ENCODE data around the gene NOX1. TPM values are rescaled to one million over a fixed set of nuclear protein-coding genes. Genes with fewer than 3 reads are reported as not detected.

NOX1 gene
- not detected in 3 replicates for polyA plus RNA-seq
- not detected for polyA plus RNA-seq (2011; ENCODE audit: low read depth)
- not detected in 2 replicates for polyA plus RNA-seq (2011; cell fraction: cytosol; rRNA removed)
- not detected in 2 replicates for polyA plus RNA-seq (2011; cell fraction: nucleus; rRNA removed)
- 0.10 TPM in 1 of 2 replicates, not detected in the other for polyA plus RNA-seq (2012; ENCODE audit: low replicate concordance)
- not detected in 3 replicates for polyA minus RNA-seq
- not detected for polyA minus RNA-seq (2011; cell fraction: cytosol; rRNA and poly(A)+ RNA removed)
- polyA minus RNA-seq (2011; cell fraction: nucleus; rRNA and poly(A)+ RNA removed): not detected in 2 replicates

DNA sequence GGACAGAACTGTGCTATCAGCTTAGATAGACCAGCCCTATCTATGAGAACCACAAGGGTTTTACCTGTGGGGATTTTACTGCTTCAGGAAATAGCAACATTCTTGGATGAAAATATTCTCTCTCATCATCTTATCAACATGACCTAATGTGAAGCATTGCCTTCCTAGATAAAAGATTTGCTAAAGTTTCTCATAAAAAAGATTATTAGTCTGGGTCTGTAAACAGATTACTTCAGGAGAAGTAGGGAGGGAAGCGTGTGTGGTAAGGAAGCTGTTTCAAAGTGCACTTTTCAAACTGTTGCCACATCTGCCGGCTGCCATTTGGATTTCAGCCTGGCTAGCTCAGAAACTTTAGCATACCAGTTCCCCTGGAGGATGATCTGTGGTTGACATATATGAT, at the start of gene NOX1:
Gene NOX1 (minus strand): TSS at position 35 of the 400 bp plus-strand sequence. CDS start 220 bp downstream, outside the sequence.
- no peaks in the 10 kb centered on the region for H3K79me2 ChIP-seq (ENCODE audit: control insufficient read depth, insufficient read depth, low read length)
- no peak within 1 kb of the TSS for H3K27ac ChIP-seq (ENCODE audit: control insufficient read depth, insufficient read depth, low read length)
- FAIRE-seq (no peak), DNase-seq (ENCODE audit: low read depth, low spot score) (no peak)
- H3K4me3 ChIP-seq (ENCODE audit: control insufficient read depth in 2 of 3, extremely low read depth in 1 of 3, insufficient read depth in 2 of 3, low read depth in 1 of 3, low read length in 3 of 3): no peak within 1 kb of the TSS
- no peaks in the 10 kb centered on the region for H3K4me1 ChIP-seq (ENCODE audit: control insufficient read depth, extremely low read depth, insufficient read depth, low read length)
- H4K20me1 ChIP-seq (ENCODE audit: control insufficient read depth, extremely low read depth, insufficient read depth, low read length): no peaks in the 10 kb centered on the region
- H3K9me1 ChIP-seq (ENCODE audit: control insufficient read depth, extremely low read depth, insufficient read depth, low read length): no peaks in the 10 kb centered on the region
- no peak within 1 kb of the TSS for H3K4me2 ChIP-seq (ENCODE audit: control insufficient read depth, extremely low read depth, insufficient read depth, low read depth, low read length)
- H3K9me3 ChIP-seq (ENCODE audit: control insufficient read depth, low read depth, low read length): no peaks in the 10 kb centered on the region
- no peaks in the 10 kb centered on the region for H3K36me3 ChIP-seq (ENCODE audit: control insufficient read depth in 2 of 2, extremely low read depth in 1 of 2, insufficient read depth in 2 of 2, low read length in 2 of 2)
- no peak within 1 kb of the TSS for H2AFZ ChIP-seq (ENCODE audit: control insufficient read depth, low read length)
- H3K27me3 ChIP-seq (ENCODE audit: control insufficient read depth, extremely low read depth, insufficient read depth, low read length): no peaks in the 10 kb centered on the region
- H3K9ac ChIP-seq (ENCODE audit: control insufficient read depth, extremely low read depth, insufficient read depth, low read length): no peak within 1 kb of the TSS
- dilution Hi-C loops (cut with MboI; ENCODE audit: extremely low pct_ligation_motif_present, low sequenced_read_pairs): no loop called here
- no peak for TF ChIP-seq EZH2 (IDR thresholded peaks at IDR 0.05; ENCODE audit: low read length)
- TF ChIP-seq, protein P1, sequence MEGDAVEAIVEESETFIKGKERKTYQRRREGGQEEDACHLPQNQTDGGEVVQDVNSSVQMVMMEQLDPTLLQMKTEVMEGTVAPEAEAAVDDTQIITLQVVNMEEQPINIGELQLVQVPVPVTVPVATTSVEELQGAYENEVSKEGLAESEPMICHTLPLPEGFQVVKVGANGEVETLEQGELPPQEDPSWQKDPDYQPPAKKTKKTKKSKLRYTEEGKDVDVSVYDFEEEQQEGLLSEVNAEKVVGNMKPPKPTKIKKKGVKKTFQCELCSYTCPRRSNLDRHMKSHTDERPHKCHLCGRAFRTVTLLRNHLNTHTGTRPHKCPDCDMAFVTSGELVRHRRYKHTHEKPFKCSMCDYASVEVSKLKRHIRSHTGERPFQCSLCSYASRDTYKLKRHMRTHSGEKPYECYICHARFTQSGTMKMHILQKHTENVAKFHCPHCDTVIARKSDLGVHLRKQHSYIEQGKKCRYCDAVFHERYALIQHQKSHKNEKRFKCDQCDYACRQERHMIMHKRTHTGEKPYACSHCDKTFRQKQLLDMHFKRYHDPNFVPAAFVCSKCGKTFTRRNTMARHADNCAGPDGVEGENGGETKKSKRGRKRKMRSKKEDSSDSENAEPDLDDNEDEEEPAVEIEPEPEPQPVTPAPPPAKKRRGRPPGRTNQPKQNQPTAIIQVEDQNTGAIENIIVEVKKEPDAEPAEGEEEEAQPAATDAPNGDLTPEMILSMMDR (optimal IDR thresholded peaks at IDR 0.05 in 1 of 3, IDR thresholded peaks at IDR 0.05 in 1 of 3, conservative IDR thresholded peaks at IDR 0.05 in 1 of 3; ENCODE audit: extremely low read depth in 1 of 3, insufficient read depth in 2 of 3, low read length in 3 of 3): no peak

DNA sequence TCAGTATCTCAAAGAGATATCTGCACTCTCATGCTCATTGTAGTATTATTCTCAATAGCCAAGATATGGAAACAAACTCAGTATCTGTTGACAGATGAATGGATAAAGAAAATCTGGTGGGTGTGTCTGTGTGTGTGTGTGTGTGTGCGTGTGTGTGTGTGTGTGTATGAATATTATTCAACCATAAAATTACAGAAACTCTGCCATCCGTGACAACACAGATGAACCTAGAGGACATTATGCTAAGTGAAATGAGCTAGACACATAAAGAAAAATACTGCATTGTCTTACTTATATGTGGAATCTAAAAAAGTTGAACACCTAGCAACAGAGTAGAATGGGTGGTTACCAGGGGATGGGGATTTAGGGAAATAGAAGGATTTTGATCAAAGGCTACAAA, 41.4 kb upstream of the NOX1 start:
- dilution Hi-C loops (cut with MboI; ENCODE audit: extremely low pct_ligation_motif_present, low sequenced_read_pairs): no loop called here
- Histone ChIP-seq H4K20me1 (ENCODE audit: control insufficient read depth, extremely low read depth, insufficient read depth, low read length) (no peaks in the 10 kb centered on the region), H3K9ac (ENCODE audit: control insufficient read depth, extremely low read depth, insufficient read depth, low read length) (no peak overlapping the region), H3K9me1 (ENCODE audit: control insufficient read depth, extremely low read depth, insufficient read depth, low read length) (no peaks in the 10 kb centered on the region), H3K4me1 (ENCODE audit: control insufficient read depth, extremely low read depth, insufficient read depth, low read length) (peaks cover 9% of the 10 kb centered on the region), H3K27ac (ENCODE audit: control insufficient read depth, insufficient read depth, low read length) (no peak overlapping the region), H3K4me3 (ENCODE audit: control insufficient read depth in 2 of 3, extremely low read depth in 1 of 3, insufficient read depth in 2 of 3, low read depth in 1 of 3, low read length in 3 of 3) (no peak overlapping the region), H3K27me3 (ENCODE audit: control insufficient read depth, extremely low read depth, insufficient read depth, low read length) (no peaks in the 10 kb centered on the region), H3K9me3 (ENCODE audit: control insufficient read depth, low read depth, low read length) (no peaks in the 10 kb centered on the region), H2AFZ (ENCODE audit: control insufficient read depth, low read length) (no peak overlapping the region), H3K79me2 (ENCODE audit: control insufficient read depth, insufficient read depth, low read length) (no peaks in the 10 kb centered on the region), H3K36me3 (ENCODE audit: control insufficient read depth in 2 of 2, extremely low read depth in 1 of 2, insufficient read depth in 2 of 2, low read length in 2 of 2) (no peaks in the 10 kb centered on the region), H3K4me2 (ENCODE audit: control insufficient read depth, extremely low read depth, insufficient read depth, low read depth, low read length) (no peak overlapping the region)
- no peak for TF ChIP-seq EZH2 (IDR thresholded peaks at IDR 0.05; ENCODE audit: low read length)
- TF ChIP-seq, protein P1 (optimal IDR thresholded peaks at IDR 0.05 in 1 of 3, IDR thresholded peaks at IDR 0.05 in 1 of 3, conservative IDR thresholded peaks at IDR 0.05 in 1 of 3; ENCODE audit: extremely low read depth in 1 of 3, insufficient read depth in 2 of 3, low read length in 3 of 3): no peak
- DNase-seq (ENCODE audit: low read depth, low spot score): no peak
- no peak for FAIRE-seq
